Measurements from ENCODE around the gene STARD10.
"Not testable (repeated sequence)": the region's sequence is repeated elsewhere in the genome, so short reads cannot be mapped to it uniquely, and the experiment has no call there.

Gene STARD10

GRCh38 chr11:72829884-72830533 lies 36.2 kb upstream of the STARD10 start:
- Histone ChIP-seq H3K4me3 (IDR thresholded peaks at IDR 0.05; ENCODE audit: insufficient read depth, low read depth, low read length) (no peak overlapping the region), H3K36me3 (ENCODE audit: insufficient read depth) (no peaks in the 10 kb centered on the region)

GRCh38 chr11:72829178-72829577 lies 35.3 kb upstream of the STARD10 start:
- peaks cover 8% of the 10 kb centered on the region for H3K4me1 ChIP-seq (ENCODE audit: low read depth, poor library complexity, severe bottlenecking)
- no peak for TF ChIP-seq CTCF (conservative IDR thresholded peaks at IDR 0.05; ENCODE audit: low read depth, low read length)
- H2AFZ ChIP-seq (ENCODE audit: low read depth) = no peak overlapping the region
- no peak overlapping the region for H3K4me2 ChIP-seq
- no peaks in the 10 kb centered on the region for H3K79me2 ChIP-seq (ENCODE audit: insufficient read depth, low read depth)
- no peak overlapping the region for H3K9ac ChIP-seq
- H4K20me1 ChIP-seq (ENCODE audit: insufficient read depth) = no peaks in the 10 kb centered on the region
- no peaks in the 10 kb centered on the region for H3K36me3 ChIP-seq (ENCODE audit: insufficient read depth)
- no peaks in the 10 kb centered on the region for H3K27me3 ChIP-seq (ENCODE audit: insufficient read depth, low read depth)
- no peak overlapping the region for H3K4me3 ChIP-seq (IDR thresholded peaks at IDR 0.05; ENCODE audit: insufficient read depth, low read depth, low read length)
- H3K27ac ChIP-seq = no peak overlapping the region

More at GRCh38 chr11:72829884-72830533, 36.2 kb upstream of the STARD10 start:
- H3K27ac ChIP-seq = no peak overlapping the region
- H3K27me3 ChIP-seq (ENCODE audit: insufficient read depth, low read depth) = no peaks in the 10 kb centered on the region
- no peak for TF ChIP-seq CTCF (conservative IDR thresholded peaks at IDR 0.05; ENCODE audit: low read depth, low read length)
- H3K9ac ChIP-seq = no peak overlapping the region
- peaks cover 10% of the 10 kb centered on the region for H3K4me1 ChIP-seq (ENCODE audit: low read depth, poor library complexity, severe bottlenecking)
- H2AFZ ChIP-seq (ENCODE audit: low read depth) = no peak overlapping the region
- no peaks in the 10 kb centered on the region for H3K79me2 ChIP-seq (ENCODE audit: insufficient read depth, low read depth)
- no peaks in the 10 kb centered on the region for H4K20me1 ChIP-seq (ENCODE audit: insufficient read depth)
- H3K4me2 ChIP-seq = no peak overlapping the region

GRCh38 chr11:72828692-72829101 lies 34.9 kb upstream of the STARD10 start:
- no peaks in the 10 kb centered on the region for H3K79me2 ChIP-seq (ENCODE audit: insufficient read depth, low read depth)
- no peaks in the 10 kb centered on the region for H4K20me1 ChIP-seq (ENCODE audit: insufficient read depth)
- no peaks in the 10 kb centered on the region for H3K27me3 ChIP-seq (ENCODE audit: insufficient read depth, low read depth)
- H2AFZ ChIP-seq (ENCODE audit: low read depth) = no peak overlapping the region
- no peak overlapping the region for H3K9ac ChIP-seq
- no peak for TF ChIP-seq CTCF (conservative IDR thresholded peaks at IDR 0.05; ENCODE audit: low read depth, low read length)
- peaks cover 8% of the 10 kb centered on the region for H3K4me1 ChIP-seq (ENCODE audit: low read depth, poor library complexity, severe bottlenecking)
- no peak overlapping the region for H3K4me3 ChIP-seq (IDR thresholded peaks at IDR 0.05; ENCODE audit: insufficient read depth, low read depth, low read length)
- H3K27ac ChIP-seq = 0 out of 2 replicates have a peak overlapping the region, but pooled peaks have one; percentile 27
- no peaks in the 10 kb centered on the region for H3K36me3 ChIP-seq (ENCODE audit: insufficient read depth)
- H3K4me2 ChIP-seq = no peak overlapping the region

- H3K4me3 ChIP-seq (IDR thresholded peaks at IDR 0.05; ENCODE audit: insufficient read depth, low read depth, low read length) = no peak overlapping the region
- peak overlapping the region; percentile 19; the same call in 1 of the 2 replicates for H3K4me2 ChIP-seq
- peak overlapping the region; percentile 27; the same call in 1 of the 2 replicates for H3K27ac ChIP-seq
- H3K4me1 ChIP-seq (ENCODE audit: low read depth, poor library complexity, severe bottlenecking) = peaks cover 10% of the 10 kb centered on the region
- no peaks in the 10 kb centered on the region for H4K20me1 ChIP-seq (ENCODE audit: insufficient read depth)
- H3K9ac ChIP-seq = no peak overlapping the region
- no peak overlapping the region for H2AFZ ChIP-seq (ENCODE audit: low read depth)
- no peak for TF ChIP-seq CTCF (conservative IDR thresholded peaks at IDR 0.05; ENCODE audit: low read depth, low read length)
- H3K27me3 ChIP-seq (ENCODE audit: insufficient read depth, low read depth) = no peaks in the 10 kb centered on the region
- H3K36me3 ChIP-seq (ENCODE audit: insufficient read depth) = no peaks in the 10 kb centered on the region
- no peaks in the 10 kb centered on the region for H3K79me2 ChIP-seq (ENCODE audit: insufficient read depth, low read depth)
These were observed 34.3 kb upstream of the STARD10 start for GRCh38 chr11:72828081-72828567.

- H3K27me3 ChIP-seq (ENCODE audit: insufficient read depth, low read depth); H3K36me3 ChIP-seq (ENCODE audit: insufficient read depth); H4K20me1 ChIP-seq (ENCODE audit: insufficient read depth); H3K4me3 ChIP-seq (IDR thresholded peaks at IDR 0.05; ENCODE audit: insufficient read depth, low read depth, low read length); H2AFZ ChIP-seq (ENCODE audit: low read depth); H3K79me2 ChIP-seq (ENCODE audit: insufficient read depth, low read depth); H3K9ac ChIP-seq: not testable (repeated sequence)
- Histone ChIP-seq H3K27ac (peak overlapping the region; percentile 27; the same call in 1 of the 2 replicates), H3K4me1 (ENCODE audit: low read depth, poor library complexity, severe bottlenecking) (peaks cover 15% of the 10 kb centered on the region), H3K4me2 (peak overlapping the region; percentile 19; the same call in 1 of the 2 replicates)
These were observed 33.8 kb upstream of the STARD10 start for GRCh38 chr11:72827656-72828055.
